IPS-20b (cell line): ENCODE data around the gene PRELP.

ENCODE experiments used
- H3K27ac ChIP-seq: one replicate; pipeline ENCODE4 v1.5.1; 2013; ENCODE audit warnings: low read length
- H3K27me3 ChIP-seq: 2 replicates; pipeline ENCODE4 v1.6.1; 2013; ENCODE audit warnings: mild to moderate bottlenecking, low read length, inconsistent platforms; ENCODE audit not compliant: insufficient read depth
- H3K36me3 ChIP-seq: 2 replicates; pipeline ENCODE4 v1.6.1; 2013; ENCODE audit warnings: low read depth, mild to moderate bottlenecking, inconsistent platforms, low read length, moderate library complexity; ENCODE audit not compliant: insufficient read depth
- H3K4me1 ChIP-seq: 2 replicates; pipeline ENCODE4 v1.6.1; 2013; ENCODE audit warnings: mild to moderate bottlenecking, control low read depth, inconsistent platforms, low read length, moderate library complexity; ENCODE audit not compliant: insufficient read depth
- H3K4me3 ChIP-seq: 2 replicates; pipeline ENCODE4 v1.5.1; 2013; ENCODE audit warnings: mild to moderate bottlenecking, low read length, inconsistent platforms
- H3K9ac ChIP-seq: 2 replicates; pipeline ENCODE4 v1.6.1; 2013; ENCODE audit warnings: low read depth, mild to moderate bottlenecking, inconsistent platforms, low read length, moderate library complexity
- H3K9me3 ChIP-seq: 2 replicates; pipeline ENCODE4 v1.6.1; 2013; ENCODE audit warnings: mild to moderate bottlenecking, low read depth, low read length, inconsistent platforms; ENCODE audit not compliant: insufficient read depth

Gene PRELP

DNA sequence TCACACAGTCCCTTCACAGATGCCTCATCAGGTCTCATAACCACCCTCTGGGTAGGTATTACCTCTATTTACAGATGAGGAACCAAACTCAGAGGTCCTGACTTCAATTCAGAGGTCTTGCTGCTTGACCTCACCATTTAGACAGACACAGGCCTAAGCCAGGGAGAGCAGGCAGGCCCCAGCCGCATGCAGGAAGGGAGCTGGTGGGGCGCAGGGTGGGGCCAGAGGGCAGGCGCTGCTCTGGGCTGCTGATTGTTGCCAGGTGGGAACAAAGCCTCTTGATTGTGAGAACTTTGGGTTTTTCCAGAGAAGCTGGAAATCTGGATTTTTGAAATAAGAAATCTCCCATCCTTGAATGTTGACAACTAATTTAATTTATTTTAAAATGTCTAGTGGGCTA, 19.9 kb upstream of the PRELP start:
- no peaks in the 10 kb centered on the region for H3K27me3 ChIP-seq
- H3K9me3 ChIP-seq = no peaks in the 10 kb centered on the region
- H3K4me3 ChIP-seq = no peak overlapping the region
- no peak overlapping the region for H3K9ac ChIP-seq
- no peaks in the 10 kb centered on the region for H3K36me3 ChIP-seq
- H3K27ac ChIP-seq = no peak overlapping the region
- no peaks in the 10 kb centered on the region for H3K4me1 ChIP-seq

DNA sequence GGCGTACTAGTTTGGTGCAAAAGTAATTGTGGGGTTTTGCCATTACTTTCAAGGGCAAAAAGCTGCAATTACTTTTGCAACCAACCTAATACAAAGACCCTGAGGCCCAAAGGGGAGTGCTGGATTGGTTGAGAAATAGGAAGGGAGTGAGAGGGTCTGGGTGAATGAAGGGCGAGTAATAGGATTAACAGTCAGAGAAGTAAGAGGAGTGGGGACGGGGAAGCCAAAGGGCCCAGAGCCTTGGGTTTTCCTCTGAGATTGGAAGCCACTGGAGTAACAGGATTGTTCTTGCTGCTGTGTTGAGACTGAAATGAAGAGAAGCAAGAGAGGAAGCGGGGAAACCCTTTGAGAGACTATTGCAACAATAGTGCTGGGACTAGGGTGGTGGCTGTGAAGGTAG, 19.0 kb upstream of the PRELP start:
- no peaks in the 10 kb centered on the region for H3K4me1 ChIP-seq
- no peak overlapping the region for H3K9ac ChIP-seq
- H3K27me3 ChIP-seq = no peaks in the 10 kb centered on the region

DNA sequence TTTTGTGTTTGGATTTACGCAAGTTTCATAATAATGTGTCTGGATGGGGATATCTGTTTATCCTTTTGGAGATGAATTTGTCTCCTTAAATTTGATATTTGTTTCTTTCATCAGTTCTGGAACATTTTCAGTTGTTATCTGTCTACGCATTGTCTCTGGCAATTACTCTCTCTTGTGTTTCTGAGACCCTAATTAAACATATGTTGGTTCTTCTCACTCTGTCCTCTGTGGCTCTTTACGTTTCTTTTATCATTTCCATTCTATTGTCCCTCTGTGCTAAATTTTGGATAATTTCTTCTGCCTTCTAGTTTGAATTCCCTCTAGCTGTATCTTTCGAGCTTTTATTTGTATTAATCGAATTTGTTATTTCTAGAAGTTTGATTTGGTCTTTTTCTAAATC, 17.5 kb upstream of the PRELP start:
- no peaks in the 10 kb centered on the region for H3K27me3 ChIP-seq
- no peak overlapping the region for H3K27ac ChIP-seq
- H3K9ac ChIP-seq = no peak overlapping the region
- H3K4me3 ChIP-seq = no peak overlapping the region
- H3K9me3 ChIP-seq = no peaks in the 10 kb centered on the region
- H3K36me3 ChIP-seq = no peaks in the 10 kb centered on the region
- H3K4me1 ChIP-seq = 0 out of 2 replicates have a peak, but pooled peaks cover 4% of the 10 kb centered on the region

More for the DNA sequence above, 19.0 kb upstream of the PRELP start:
- Histone ChIP-seq H3K27ac (no peak overlapping the region), H3K9me3 (no peaks in the 10 kb centered on the region), H3K4me3 (no peak overlapping the region), H3K36me3 (no peaks in the 10 kb centered on the region)

DNA sequence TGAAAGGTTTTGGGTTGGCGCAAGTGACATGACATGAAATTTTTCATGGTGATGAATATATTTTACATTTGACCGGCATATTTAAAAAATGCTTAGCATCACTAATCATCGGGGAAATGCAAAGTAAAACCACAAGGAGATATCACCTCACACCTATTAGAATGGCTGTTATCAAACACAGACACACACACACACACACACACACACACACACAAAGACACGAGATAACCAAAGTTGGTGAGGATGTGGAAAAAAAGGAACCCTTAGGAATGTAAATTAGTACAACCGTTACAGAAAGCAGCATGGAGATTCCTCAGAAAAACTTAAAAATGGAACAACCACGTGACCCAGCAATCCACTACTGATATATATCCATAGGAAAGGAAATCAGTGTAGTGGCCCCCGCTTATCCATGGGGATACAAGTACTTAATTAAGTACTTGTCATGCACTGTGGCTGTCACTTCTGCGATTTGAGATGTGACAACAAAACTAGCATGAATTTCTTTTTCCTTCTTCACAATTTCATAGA, 15.9 kb upstream of the PRELP start:
- peaks cover 10% of the 10 kb centered on the region; the same call in 1 of the 2 replicates for H3K4me1 ChIP-seq
- H3K36me3 ChIP-seq = no peaks in the 10 kb centered on the region
- H3K9me3 ChIP-seq = no peaks in the 10 kb centered on the region
- no peak overlapping the region for H3K4me3 ChIP-seq
- no peak overlapping the region for H3K9ac ChIP-seq
- H3K27ac ChIP-seq = no peak overlapping the region
- H3K27me3 ChIP-seq = no peaks in the 10 kb centered on the region

DNA sequence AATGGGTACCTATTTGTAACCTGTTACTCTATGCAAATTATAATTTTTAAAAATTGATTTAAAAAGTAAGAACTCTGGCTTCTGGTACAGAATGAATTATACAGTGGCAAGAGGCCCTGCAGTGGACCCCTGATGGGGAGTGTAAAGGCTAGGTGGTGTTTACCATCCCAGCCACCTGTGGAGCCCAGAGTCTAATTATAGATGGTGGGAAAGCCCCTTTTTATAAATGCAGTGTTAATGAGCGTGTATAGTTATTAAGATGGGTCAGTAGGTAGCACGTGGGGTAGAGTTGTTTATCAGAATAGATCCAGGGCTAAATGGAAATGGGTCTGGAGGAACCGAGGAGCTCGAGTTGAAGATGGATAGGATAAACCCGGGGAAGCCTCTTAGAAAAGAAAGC, 13.9 kb upstream of the PRELP start:
- Histone ChIP-seq H3K9me3 (no peaks in the 10 kb centered on the region), H3K4me1 (peaks cover 18% of the 10 kb centered on the region), H3K36me3 (no peaks in the 10 kb centered on the region), H3K27ac (no peak overlapping the region), H3K9ac (no peak overlapping the region), H3K27me3 (no peaks in the 10 kb centered on the region), H3K4me3 (no peak overlapping the region)

DNA sequence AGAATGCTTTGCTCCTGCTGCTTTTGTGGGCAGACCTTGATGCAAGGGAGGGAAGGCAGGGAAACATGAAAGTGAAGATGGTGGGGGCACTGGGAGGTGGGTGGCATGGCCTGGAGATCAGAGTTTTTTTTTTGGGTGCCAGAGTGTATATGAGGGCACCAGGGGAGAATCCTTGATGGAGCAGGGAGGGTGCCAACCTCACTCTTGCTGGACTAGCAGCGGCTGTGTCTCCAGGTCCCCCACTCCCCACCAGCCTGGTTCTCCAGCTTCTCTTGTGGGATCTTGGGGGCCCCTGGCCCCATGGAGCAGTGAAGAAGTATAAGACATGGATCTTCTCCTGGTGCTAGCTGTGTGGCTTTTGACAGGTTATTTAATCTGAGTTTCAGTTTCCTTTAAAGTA, 13.5 kb upstream of the PRELP start:
- no peaks in the 10 kb centered on the region for H3K9me3 ChIP-seq
- H3K36me3 ChIP-seq = no peaks in the 10 kb centered on the region
- no peaks in the 10 kb centered on the region for H3K27me3 ChIP-seq
- peaks cover 19% of the 10 kb centered on the region for H3K4me1 ChIP-seq
- H3K9ac ChIP-seq = no peak overlapping the region
- no peak overlapping the region for H3K27ac ChIP-seq
- H3K4me3 ChIP-seq = no peak overlapping the region

DNA sequence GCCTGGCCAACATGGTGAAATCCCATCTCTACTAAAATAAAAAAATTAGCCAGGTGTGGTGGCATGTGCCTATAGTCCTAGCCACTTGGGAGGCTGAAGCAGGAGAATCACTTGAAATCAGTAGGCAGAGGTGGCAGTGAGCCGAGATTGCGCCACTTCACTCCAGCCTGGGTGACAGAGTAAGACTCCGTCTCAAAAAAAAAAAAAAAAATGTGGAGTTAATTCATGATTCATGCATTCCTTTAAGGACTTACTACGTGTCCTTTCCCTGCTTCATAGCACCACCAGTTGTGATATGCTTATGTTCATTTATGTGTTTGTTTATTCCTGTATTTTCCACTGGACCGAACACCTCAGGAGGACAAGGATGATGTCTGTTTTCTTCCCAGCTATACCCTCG, 12.7 kb upstream of the PRELP start:
- Histone ChIP-seq H3K4me3 (no peak overlapping the region), H3K36me3 (no peaks in the 10 kb centered on the region), H3K27ac (no peak overlapping the region), H3K27me3 (no peaks in the 10 kb centered on the region), H3K9me3 (no peaks in the 10 kb centered on the region), H3K4me1 (peaks cover 19% of the 10 kb centered on the region), H3K9ac (no peak overlapping the region)

DNA sequence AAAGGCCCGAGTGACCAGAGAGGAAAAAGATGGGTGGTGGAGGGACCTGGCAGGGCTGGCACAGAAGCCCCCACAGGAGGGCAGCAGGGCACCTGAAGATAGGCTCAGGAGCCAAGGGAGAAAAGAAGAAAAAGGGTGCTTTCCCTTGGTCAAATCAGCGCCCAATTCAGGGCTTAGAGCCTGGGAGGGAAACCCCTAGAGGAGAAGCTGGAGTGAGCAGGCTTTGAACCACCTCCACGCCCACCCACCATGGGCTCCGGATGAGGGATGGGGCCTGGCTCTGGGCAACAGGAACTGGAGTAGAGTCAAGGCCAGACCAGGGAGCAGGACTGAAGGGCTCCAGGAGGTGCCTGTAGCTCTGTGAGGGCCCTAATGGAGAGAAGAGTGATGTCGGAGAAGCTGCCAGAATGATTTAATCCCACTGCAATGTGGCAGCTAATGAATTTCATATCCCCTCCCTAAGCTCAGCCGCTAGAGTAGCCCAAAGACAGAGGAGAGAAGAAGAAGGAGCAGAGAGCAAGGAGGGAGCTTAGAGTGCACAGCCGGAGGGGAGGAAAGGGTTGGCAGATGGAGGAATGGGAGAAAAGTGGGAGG, 12.0 kb upstream of the PRELP start:
- Histone ChIP-seq H3K27me3 (no peaks in the 10 kb centered on the region), H3K9me3 (no peaks in the 10 kb centered on the region), H3K27ac (no peak overlapping the region), H3K9ac (no peak overlapping the region), H3K36me3 (no peaks in the 10 kb centered on the region), H3K4me1 (peaks cover 19% of the 10 kb centered on the region), H3K4me3 (no peak overlapping the region)

DNA sequence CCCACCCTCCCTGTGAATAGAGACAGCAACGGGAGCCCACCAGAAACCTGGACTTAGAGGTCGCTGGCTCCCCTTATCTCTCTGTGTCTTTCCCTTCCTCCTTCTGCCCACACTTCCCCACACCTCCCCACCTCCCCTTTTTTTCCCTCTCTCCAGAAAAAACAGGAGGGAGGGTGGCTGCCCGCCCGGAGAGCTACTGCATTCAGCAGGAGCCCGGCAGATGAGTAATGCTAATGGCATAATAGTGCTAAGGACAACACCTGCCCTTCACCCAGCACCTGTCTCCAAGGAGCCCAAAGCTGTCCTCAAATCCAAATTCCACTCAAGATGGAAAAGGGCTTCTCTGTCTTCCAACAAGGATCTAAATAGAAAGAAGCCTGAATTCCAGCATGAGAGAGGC, 11.4 kb upstream of the PRELP start:
- no peak overlapping the region for H3K4me3 ChIP-seq
- H3K27ac ChIP-seq = no peak overlapping the region
- no peaks in the 10 kb centered on the region for H3K9me3 ChIP-seq
- H3K4me1 ChIP-seq = peaks cover 19% of the 10 kb centered on the region
- H3K27me3 ChIP-seq = no peaks in the 10 kb centered on the region
- no peak overlapping the region for H3K9ac ChIP-seq
- no peaks in the 10 kb centered on the region for H3K36me3 ChIP-seq

DNA sequence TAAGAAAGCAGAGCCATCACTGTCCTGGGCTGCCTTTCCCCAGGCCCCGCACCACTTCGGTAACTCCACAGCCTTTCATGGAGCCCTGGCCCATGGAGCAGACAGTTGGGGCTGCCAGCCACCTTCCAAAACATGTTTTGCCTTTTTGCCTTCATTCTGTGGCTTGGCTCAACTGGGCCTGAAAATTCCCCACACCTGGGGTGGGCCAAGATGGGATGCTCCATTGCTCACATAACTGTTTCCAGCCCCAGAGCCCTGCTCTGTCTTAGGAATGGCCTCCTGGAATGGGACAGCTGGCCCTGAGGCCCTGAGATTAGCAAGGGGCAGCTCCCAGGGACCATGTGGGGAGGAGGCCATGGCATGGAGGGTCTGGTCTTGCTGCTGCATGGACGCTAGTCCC, 10.9 kb upstream of the PRELP start:
- H3K27ac ChIP-seq = no peak overlapping the region
- no peaks in the 10 kb centered on the region for H3K9me3 ChIP-seq
- H3K9ac ChIP-seq = no peak overlapping the region
- H3K36me3 ChIP-seq = no peaks in the 10 kb centered on the region
- H3K4me3 ChIP-seq = no peak overlapping the region
- H3K27me3 ChIP-seq = no peaks in the 10 kb centered on the region
- H3K4me1 ChIP-seq = peaks cover 19% of the 10 kb centered on the region

DNA sequence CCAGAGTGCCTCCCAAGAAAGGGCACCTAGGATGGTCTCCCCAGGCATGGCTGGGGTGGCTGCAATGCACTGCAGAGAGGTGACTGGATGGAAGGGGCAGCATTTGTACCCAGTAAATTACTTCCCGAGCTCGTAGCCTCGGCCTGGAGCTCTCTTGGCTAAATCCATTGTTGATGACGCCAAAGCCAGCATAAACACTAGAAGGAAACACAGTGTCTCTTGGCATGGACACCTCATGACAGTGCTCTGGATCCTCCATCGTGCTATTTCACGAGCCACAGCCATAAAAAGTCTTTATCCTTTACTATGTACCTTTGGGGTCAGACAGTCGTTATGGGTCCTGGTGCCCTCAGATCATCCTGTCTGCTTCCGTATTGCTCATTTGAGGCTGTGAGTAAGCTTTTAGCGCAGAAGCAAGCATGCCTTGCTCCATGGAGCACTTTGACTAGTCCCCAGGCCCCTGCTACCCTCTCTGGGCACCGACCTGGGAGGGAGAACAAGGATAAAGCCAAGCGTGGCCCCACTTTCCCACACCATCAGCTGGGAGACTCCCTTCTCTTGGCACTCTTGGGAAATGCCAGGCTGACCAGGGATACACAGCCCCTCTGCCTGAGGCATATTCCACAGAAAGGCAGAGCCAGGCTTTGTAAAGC, 10.3 kb upstream of the PRELP start:
- Histone ChIP-seq H3K36me3 (no peaks in the 10 kb centered on the region), H3K9ac (no peak overlapping the region), H3K4me1 (peaks cover 19% of the 10 kb centered on the region), H3K27ac (no peak overlapping the region), H3K9me3 (no peaks in the 10 kb centered on the region), H3K27me3 (no peaks in the 10 kb centered on the region), H3K4me3 (no peak overlapping the region)

DNA sequence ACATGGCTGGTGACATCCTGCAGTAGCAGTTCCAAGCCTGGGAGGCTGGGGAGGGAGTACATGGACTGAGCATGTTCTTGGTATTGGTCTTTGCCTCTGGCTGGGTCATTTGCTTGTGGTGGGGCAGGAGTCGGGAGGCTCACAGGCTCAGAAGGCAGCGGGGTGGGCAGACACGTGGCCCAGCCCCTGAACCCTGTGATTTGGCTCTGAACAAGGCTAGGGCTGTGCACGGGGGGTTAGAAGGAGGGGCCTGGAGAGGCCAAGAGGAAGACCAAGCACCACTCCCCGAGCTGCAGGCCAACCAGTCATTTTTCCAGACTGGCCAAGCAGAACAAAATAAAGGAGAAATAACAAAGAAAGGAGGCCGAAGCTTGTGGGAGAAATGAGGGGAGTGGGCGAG, 9.7 kb upstream of the PRELP start:
- Histone ChIP-seq H3K27me3 (no peaks in the 10 kb centered on the region), H3K9me3 (no peaks in the 10 kb centered on the region), H3K4me3 (no peak overlapping the region), H3K27ac (no peak overlapping the region), H3K9ac (no peak overlapping the region), H3K4me1 (peaks cover 19% of the 10 kb centered on the region), H3K36me3 (no peaks in the 10 kb centered on the region)
